NCI-H2171 treated with DMSO at 0.1 percent for 48 hours (cell line): Measurements from ENCODE around the gene KLHL12.

ENCODE experiments used
- DNase-seq: peaks from one replicate; lab custom pipeline; 2025; lab: John Stamatoyannopoulos, UW

Gene KLHL12

DNA sequence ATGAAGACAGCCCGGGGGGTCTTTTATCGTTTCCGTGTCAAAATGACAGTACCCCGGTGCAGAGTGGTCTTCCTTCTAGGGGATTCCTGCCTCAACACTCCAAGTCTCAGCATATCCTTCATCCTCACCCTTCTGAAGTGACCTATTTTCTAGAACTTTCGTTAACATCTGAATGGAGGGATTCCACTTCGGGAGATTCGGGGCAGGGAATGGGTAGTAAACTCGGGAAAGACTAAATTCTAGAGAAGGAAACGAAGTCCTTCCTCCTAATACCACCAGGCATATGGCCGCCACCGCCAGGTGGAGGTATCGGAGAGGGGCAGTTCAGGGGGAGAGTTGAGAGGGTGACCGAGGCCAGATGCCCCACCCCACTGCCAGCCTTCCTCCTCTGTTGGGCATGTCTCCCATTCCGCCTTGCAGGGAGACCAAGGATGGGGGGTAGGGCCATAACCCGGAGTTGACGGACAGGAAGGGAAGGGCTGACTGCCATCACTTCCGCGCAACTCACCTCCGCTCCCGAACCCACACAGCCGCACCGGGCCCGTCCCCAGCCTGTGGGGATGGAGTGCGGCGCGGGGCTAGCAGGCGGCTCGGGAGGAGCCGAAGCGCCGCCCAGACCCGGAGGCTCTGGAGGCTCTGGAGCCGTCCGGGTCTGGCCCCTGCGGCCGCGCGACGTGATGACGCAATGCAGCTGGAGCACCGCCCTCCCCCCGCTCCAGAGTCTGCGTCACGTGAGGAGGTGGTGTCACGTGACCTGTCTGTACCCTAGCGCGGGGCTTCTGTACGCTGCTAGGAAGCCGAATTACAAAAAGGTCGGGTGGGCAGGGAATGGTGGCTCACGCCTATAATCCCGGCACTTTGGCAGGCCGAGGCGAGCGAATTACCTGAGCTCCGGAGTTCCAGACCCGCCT is at the start of gene KLHL12:
KLHL12 (minus strand) TSS at position 654 of the 911 bp plus-strand sequence. CDS start 2,072 bp downstream, outside the sequence.
- peak; percentile 97 for DNase-seq

DNA sequence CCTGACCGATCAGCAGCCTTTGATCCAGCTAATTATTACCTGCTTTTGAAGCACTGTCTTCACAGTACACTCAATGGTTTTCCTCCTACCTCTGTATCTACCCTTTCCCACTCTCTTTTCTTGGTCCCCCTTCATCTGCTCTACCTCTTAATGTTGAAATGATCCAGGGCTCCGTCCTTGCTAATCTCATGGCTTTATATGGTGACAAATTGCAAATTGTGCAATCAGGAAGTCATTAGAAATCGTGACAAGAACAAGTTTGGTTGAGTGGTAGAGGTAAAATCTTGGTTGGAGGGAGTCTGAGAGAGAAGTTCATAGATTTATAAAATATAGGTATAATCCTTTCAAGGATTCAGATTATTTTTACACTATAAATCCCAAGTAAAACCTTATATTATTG is 49.6 kb upstream of the KLHL12 start:
- DNase-seq = no peak

DNA sequence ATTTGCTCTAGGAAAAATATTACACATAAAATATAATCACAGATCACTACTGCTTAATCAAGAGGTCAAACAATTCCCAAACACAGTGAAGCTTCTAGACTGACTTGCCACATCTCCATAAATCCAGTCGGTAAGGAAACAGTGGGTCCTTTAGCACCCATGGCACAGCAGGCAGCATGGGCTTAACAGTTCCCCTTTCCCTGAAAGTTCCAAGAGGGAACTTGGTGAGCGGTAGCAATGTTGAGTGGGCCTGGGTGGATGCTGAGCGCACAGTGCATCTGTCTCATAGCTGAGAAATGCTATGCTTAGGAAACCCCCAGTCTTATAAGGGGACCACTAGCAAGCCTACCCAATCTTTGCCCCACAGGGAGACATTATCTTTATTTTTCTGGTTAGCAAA is 47.8 kb upstream of the KLHL12 start:
- DNase-seq = no peak

DNA sequence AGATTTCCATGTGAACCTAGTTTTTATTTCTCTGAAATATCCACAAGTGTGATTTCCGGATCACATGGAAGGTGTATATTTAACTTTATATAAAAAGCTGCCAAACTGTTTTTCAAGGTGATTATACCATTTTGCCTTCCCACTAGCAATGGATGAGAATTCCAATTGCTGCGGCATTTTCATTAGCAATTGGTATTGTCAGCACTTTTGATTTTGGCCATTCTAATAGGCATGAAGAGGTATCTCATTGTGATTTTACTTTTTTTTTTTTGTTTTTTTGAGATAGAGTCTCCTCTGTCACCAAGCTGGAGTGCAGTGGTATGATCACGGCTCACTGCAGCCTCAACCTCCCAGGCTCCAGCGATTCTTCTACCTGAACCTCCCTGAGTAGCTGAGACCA is 45.0 kb upstream of the KLHL12 start:
- no peak for DNase-seq

DNA sequence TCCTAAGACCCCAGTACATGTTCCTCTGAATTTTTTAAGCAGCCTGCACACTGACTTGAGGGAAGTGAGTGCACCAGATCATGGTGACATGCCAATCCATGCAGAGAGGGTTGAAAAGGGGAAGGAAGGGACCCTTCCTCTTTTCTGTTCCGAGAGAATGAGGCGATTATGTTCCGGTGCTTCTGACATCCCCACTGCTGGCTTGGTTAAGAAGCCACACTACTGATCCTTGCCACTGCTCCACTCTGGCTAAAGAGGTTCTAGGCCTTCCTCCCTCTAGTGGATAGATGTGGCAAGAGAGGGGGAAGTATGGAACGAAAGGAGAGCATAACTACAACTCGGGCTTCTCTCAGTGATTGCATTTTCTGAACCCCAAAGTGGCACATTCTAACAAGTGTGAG is 41.9 kb upstream of the KLHL12 start:
- peak; percentile 29 for DNase-seq

DNA sequence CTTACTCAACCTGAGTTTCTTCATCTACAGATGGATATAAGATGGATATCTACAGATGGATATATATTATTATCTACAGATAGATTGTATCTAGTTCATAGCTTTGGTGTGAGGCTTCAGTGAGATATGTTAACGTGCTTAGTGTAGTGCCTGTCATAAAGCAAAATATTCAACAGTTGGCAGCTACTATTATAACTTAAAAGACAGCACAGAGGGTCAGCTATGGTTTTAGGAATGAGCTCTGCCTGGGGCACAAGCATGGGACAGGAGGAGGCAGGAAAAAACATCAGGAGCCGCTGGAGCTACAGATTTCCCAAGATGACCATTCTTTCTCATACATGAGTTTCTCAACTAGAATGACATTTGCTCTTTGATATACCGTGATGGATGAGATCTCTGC is 41.3 kb upstream of the KLHL12 start:
- no peak for DNase-seq

DNA sequence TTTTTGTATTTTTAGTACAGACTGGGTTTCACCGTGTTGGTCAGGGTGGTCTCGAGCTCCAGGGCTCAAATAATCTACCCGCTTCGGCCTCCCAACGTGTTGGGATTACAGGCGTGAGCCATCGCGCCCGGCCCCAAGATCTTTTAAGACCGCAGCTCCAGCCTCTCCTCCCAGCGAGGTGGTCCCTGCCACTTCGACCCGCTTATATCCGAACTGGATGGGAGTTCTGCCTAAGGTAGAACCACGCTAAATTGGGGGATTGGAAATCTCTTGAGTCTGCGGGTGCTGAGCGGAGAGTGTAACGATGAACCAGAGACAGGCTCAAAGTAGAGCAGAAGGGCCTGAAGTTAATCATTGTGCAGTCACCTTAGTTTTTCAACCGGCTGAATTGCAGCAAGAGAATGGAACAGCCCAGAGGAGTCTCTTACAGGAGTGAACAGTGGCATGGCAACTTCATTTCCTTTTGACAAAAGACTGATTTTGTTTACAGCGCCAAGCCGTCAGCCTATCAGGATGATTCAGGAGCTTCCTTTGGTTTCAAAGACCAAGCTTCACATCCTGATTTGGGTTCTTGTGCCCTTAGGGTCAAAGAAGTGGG is 40.7 kb upstream of the KLHL12 start:
- peak; percentile 20 for DNase-seq

DNA sequence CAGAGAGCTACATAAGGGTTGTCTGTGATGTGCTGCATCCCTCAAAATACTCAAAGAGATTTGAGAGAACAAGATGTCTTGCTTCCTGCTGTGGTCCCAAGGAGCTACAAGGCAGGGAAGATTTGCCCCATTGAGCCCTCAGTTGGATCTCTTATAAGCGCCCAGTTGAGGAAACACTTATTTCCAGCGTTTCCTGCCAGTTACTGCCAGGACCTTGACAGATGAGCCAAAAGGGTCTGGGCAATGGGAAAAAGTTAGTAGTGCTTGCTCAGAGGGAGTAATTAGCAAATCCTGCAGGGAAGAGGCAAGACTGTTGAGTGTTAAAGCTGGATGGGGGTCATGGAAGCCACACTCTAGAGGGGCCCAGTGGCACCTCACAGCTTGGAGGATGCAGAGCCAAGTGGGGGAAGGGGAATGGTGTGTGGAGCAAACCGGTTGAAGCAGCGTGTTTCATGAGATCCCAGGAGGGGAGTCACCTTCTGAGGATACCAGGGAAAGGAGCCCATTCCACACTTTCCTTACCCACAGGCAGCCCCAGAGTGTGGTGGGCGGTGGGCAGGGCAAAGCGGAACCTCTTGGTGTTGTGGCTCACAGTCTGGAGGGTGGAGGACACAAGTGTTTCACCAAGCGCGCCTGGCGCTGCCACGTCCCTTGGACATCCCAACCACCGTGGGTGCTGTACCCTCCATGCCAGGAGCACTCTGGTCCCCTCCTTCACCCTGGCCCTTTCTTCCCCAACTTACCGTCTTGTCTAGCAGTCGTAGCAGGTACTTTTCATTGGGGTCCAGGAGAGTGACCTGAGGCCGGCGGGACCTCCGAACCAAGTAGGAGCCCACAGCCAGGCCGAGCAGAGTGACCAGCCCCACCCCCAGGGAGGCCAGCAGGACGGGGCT is 39.2 kb upstream of the KLHL12 start:
- DNase-seq = no peak

DNA sequence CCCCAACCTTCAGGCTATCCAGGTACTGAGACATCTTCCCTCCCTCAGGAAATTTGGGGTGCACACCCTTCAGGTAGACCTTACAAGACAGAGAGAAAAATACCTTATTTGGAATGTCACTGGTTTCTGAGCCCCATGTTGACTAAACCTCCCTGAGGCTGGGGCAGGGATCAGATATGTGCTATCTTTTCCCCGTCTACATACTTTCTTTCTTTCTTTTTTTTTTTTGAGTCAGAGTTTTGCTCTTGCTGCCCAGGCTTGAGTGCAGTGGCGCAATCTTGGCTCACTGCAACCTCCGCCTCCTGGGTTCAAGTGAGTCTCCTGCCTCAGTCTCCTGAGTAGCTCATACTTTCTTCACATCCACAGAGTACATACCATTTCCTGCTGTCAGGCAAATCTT is 38.4 kb upstream of the KLHL12 start:
- DNase-seq = no peak

DNA sequence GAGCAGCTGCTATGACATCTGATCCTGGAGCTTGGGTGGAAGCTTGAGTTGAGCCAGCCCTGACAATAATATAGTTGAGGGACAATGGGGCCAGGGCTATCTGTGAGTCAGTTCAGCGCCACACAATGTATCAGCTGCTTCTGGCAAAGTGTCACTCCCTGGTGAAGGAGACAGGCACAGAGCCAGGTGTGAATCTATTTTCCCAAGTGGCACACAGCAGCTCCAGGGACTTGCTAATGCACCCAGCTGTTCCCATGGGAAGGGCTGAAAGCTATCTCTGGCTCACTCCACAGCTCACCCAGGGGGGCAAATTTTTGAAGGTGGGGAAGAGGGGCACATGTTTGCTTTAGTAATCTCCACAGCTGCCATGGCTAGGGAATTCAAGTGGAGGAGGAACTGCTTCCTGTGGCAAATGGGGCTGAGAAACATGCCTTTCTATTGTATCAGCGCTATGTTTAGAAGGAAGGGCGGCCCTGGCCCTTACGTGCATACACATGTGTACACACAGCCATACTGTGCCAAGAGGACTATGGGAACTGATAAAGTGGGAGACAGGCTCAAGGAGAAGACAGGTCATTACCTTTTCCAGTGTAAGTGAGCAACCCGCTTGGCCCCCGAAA is 37.9 kb upstream of the KLHL12 start:
- DNase-seq = peak; percentile 92

DNA sequence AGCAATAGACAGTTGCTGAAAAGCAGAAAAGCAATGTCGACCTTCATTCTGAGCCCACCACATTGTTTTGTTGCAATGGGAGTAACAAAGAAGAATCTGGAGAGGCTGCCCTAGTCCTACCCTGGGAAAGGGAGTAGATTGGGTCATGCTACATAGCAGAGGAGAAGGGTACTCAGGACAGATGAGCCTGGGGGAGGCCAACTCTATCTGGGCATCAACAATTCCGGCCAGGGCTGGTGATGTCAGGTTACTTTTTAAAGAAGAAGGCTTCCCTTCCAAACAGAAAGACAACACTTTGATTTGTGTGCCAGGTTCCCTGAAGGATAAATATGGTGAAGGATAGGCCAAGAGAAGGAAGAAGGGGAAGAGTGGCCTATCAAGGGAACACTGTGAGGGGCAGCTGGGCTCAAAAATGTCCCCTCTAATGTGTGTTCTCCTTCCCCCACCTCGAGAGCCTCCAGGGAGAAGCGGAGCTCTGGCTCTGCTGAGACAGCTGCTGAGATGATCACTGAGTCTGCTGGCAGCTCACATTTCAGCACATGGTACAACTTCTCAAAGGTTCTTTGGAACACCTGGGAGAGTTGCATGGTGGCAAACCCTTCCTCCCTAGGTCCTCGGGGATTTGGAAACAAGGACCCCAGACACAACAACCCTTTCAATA is 34.3 kb upstream of the KLHL12 start:
- peak; percentile 71 for DNase-seq

DNA sequence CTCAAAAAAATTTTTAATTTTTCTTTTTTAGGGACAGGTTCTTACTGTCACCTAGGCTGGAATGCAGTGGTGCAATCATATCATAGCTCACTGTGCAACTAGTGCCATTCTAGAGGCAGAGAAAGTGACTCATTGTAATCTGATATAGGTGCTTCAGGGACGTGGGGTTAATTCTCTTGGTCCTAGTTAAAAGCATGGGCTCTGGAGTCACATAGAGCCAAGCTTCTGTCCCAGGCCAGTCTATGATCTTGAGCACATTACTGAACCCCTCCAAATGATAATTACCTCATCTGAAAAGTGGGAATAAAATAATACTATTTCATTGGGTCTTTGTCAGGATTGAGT is 32.2 kb upstream of the KLHL12 start:
- peak; percentile 62 for DNase-seq

DNA sequence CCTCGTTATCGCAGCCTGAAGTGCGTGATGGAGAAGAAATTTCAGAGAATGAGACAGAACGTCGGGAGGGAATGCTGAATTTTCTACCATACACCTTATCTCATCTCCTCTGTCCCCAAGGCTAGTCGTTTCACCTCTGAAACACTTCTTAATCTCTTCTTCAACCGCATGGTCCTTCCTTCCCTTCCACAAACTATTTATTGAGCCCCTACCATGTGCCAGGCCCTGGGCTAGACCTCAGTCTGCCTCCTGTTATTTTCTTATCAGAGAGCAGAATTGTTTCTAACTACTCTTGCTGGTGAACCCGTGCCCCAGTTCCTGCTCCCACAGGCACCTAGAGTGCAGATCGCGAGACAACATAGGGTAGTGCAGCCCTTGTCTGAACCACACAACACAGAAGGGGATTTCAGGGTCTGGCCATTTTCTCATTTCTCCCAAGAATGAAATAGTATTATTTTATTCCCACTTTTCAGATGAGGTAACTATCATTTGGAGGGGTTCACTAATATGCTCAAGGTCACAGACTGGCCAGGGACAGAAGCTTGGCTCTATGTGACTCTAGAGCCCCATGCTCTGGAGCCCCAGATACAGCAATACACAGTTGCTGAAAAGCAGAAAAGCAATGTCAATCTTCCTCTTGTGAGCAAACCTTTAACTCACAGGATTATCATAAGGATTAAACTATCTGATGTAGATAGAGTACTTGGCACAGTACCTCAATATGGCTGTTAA is 31.7 kb upstream of the KLHL12 start:
- peak; percentile 44 for DNase-seq

DNA sequence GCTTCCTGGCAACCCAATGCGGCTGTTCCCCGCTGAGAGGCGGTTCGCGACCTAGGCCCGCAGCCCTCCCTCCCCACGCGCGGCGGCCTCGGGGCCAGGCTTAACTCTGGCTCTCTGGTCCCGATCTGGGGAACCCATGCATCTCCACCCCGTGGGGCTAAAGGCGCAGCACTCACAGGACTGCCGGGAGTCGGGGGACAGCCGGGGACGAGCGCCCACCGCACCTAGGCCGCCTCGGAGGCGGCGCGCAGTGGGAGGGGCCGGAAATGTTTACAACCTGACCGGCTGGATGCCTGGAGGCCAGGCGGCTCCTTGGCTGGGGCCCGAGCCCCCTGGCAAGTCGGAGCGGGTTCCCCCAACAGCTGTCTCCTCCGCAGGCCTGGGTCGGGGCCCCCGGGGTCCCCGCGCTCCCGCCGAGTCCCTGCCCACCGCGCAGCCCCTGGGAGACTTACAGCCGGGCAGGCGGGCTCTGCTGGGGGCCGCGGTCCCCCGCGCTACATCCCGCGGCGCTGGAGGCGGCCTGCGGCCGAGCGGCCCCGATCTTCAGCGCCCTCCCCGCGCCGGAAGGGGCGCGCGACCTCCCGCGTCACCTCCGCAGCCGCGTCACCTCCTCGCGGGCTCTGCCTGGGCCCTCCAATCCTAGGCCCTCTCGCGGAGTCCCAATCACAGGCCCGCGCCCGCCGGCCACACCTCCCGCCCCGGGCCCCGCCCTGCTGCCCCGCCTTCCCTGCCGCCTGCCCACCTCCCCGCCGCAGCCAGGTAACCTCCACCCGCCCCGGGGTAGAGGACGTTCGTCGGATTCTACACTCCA is 30.9 kb upstream of the KLHL12 start, which contains the start of gene ADIPOR1:
ADIPOR1 (minus strand) TSS at position 580 of the 811 bp plus-strand sequence. CDS start 7,242 bp downstream, outside the sequence.
- peak; percentile 87 for DNase-seq

DNA sequence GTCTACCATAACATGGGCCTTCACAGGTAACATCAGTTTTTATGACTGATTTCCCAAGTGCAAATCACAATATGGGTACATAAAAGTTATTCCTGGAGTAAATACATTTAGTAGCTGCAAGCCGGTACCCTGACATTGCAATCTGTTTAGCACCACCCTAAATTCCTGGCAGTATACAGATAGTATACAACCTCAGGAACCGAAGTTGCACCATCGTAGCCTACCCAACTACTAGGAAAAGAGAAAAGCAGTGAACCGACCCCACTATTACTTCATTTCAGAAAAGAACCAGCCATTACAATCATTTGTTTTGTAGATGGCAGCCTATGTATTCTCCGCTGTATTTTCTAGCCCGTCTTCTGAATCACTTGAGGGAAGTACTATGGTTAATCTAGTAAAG is 29.9 kb upstream of the KLHL12 start:
- DNase-seq = no peak

DNA sequence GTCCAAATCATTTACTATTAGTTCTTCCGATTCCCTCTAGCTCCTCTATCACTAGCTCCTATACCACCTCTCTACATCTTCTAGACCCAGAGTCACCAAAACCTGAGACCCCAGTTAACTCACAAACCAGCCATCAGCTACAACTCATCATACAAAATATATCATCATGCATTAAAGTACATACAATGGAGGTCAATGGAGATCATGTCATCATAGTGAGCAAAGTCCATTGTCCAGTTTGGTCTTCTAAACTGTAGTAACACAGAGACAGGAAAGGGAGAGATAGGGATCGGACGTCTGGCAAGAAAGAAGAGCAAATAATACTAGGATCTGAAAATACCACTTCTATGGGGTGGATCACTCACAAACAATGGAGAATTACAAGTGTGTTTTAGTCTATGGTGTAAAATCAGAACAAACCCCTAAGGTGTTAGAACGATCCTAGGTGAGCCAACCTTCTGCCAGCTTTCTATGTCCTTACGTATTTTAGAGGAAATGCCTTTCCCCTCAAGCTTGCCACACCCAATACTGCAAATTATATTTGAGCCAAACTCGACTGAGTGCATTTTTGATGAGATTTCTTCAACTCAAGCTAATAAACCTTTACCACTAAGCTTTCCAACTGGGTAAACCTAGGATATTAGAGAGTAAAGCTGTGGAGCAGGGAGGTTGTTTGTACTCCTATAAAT is 27.2 kb upstream of the KLHL12 start:
- DNase-seq = no peak

DNA sequence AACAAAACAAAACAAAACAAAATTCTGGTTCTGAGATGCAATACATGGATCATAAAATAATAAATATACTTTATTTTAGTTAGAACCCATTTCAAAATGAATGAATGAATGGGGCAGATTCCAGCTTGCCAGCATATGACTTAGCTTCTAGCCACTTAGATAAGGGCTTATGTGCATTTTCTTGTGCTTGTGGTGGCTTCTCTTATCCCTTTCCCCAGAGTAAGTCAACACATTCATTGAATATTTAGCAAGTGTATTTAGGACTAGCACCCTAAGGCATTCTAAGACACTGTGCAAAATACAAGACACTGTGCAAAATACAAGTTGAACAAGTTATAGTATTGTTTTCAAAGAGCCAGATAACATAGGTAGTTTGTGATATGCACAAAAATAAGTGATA is 26.4 kb upstream of the KLHL12 start:
- no peak for DNase-seq

DNA sequence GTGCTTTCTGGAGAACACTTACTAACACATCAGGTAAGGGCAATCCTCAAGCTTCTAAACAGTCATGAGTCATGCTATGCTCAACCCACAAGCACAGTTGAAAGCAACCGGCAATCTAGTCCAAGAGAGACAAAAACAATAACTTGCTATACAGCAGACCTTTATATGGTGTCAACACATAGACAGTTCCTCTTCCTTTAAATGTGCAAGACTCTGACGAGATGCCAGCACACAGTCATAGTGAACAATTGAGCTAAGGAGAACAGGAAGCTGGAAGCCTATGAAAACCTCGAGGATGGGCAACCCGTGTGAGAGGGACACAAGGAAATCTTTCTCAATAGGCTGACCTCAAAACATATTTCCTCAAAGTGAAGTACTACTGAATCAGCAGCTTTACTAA is 25.8 kb upstream of the KLHL12 start:
- DNase-seq = no peak

DNA sequence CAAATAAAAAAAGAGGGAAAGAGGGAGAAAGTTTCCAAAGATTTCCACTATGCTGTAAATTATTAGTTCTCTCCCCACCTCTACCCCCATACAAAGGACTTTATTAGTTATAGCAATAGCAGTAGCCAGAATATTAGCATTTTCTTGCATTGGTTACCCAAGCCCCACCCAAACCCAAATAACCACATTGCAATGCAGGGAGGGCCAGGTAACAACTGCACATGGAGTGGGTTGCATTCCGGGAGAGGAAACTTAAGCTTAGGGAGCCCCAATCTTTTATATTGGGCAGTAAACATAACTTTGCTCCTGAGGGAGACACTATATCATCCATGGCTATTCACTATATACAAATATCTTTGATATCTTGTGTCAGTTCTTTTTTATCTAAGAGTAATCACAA is 25.1 kb upstream of the KLHL12 start:
- DNase-seq = no peak
